Measurements from ENCODE around the gene CEP112. TPM values are rescaled to one million over a fixed set of nuclear protein-coding genes. Genes with fewer than 3 reads are reported as not detected.

CEP112 gene
- total and polyA plus RNA-seq, 10 of the 15 experiments (the other 5 are each of a cell fraction or from before 2014, with no cell fraction given), result 0.11 to 3.8 (median 0.32) TPM; not detected in 1

DNA sequence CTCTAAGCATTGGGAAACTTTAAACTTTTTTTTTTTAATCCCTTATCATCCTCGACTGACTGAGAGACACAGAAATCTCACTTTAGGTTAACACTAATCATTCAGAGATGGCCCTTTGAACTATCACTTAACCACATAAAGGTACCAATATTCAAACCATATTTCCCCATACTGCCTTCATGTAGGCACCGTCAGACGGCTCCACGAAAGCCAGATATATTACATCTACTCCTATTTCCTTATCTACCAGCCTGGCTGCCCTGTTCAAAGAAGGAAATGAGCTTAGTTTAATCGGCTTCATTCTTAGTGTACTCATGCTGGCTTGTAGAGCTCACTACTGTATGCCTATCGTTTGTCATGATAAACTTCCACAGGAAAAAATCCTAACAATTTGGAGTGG lies 270.9 kb downstream of the CEP112 start:
- Histone ChIP-seq H3K27me3 (replicated peaks in 1 of 2; ENCODE audit: control insufficient read depth in 2 of 2, insufficient read depth in 2 of 2, low read length in 1 of 2) (no peaks in the 10 kb centered on the region), H4K20me1 (ENCODE audit: control insufficient read depth, insufficient read depth) (no peaks in the 10 kb centered on the region), H3K4me1 (ENCODE audit: control insufficient read depth, insufficient read depth, low read length) (no peaks in the 10 kb centered on the region), H3K9me3 (replicated peaks; ENCODE audit: control insufficient read depth, insufficient read depth, low read length) (no peaks in the 10 kb centered on the region; the same call in 1 of the 3 replicates), H3K4me3 (no peak overlapping the region), H3K36me3 (ENCODE audit: control insufficient read depth in 2 of 2, insufficient read depth in 2 of 2, low read length in 1 of 2) (no peaks in the 10 kb centered on the region), H3K4me2 (ENCODE audit: control insufficient read depth, insufficient read depth) (no peak overlapping the region), H3K9ac (ENCODE audit: control insufficient read depth, insufficient read depth, low read length) (no peak overlapping the region), H2AFZ (ENCODE audit: control insufficient read depth, low read depth, low read length) (no peak overlapping the region), H3K27ac (ENCODE audit: control insufficient read depth, insufficient read depth) (no peak overlapping the region), H3K79me2 (ENCODE audit: control insufficient read depth, insufficient read depth, low read length) (no peaks in the 10 kb centered on the region)
- no TSS peak for BruUV-seq (replicated peaks)
- no peak for FAIRE-seq
- TF ChIP-seq, protein P1, sequence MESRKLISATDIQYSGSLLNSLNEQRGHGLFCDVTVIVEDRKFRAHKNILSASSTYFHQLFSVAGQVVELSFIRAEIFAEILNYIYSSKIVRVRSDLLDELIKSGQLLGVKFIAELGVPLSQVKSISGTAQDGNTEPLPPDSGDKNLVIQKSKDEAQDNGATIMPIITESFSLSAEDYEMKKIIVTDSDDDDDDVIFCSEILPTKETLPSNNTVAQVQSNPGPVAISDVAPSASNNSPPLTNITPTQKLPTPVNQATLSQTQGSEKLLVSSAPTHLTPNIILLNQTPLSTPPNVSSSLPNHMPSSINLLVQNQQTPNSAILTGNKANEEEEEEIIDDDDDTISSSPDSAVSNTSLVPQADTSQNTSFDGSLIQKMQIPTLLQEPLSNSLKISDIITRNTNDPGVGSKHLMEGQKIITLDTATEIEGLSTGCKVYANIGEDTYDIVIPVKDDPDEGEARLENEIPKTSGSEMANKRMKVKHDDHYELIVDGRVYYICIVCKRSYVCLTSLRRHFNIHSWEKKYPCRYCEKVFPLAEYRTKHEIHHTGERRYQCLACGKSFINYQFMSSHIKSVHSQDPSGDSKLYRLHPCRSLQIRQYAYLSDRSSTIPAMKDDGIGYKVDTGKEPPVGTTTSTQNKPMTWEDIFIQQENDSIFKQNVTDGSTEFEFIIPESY (IDR thresholded peaks at IDR 0.05), result no peak
- peak; percentile 82 for TF ChIP-seq NR2F1 (conservative IDR thresholded peaks at IDR 0.05)
- TF ChIP-seq MTA2 (IDR thresholded peaks at IDR 0.05; ENCODE audit: low read depth), result no peak
- no peak for TF ChIP-seq CHD2 (IDR thresholded peaks at IDR 0.05; ENCODE audit: borderline replicate concordance, low read depth, low read length)
- intact Hi-C loops (cut with micrococcal nuclease; ENCODE audit: unreplicated experiment), result no loop called here
- WGBS (ENCODE audit: insufficient coverage, insufficient replicate concordance, low lambda C conversion rate, missing lambda C conversion rate), result 8% methylated on average over 6 of the region's 6 CpGs
- ATAC-seq, result peak; percentile 34; the same call in 2 of the 3 replicates
- RAD21 ChIA-PET (ENCODE audit: unreplicated experiment), result interaction anchor here (0.6 kb wide), 2 partner anchors 171 to 248 kb away, joined by 3 to 4 read pairs; no protein-coding TSS in a partner anchor
- POLR2A ChIA-PET, result no interaction called here
- SMC1A ChIA-PET (ENCODE audit: uncharacterized antibody, unreplicated experiment), result interaction anchor here (0.6 to 1.1 kb wide), 4 partner anchors 10 to 637 kb away, joined by 3 to 4 read pairs (median 3); no protein-coding TSS in a partner anchor
- in situ Hi-C loops (cut with MboI), result no loop called here
- DNase-seq (ENCODE audit: low read depth, low spot score), result no peak
- CTCF ChIA-PET, result interaction anchor here (0.7 to 0.9 kb wide), 4 partner anchors 11 to 687 kb away, joined by 3 to 4 read pairs (median 3); no protein-coding TSS in a partner anchor

- H3K27ac ChIP-seq (ENCODE audit: control insufficient read depth, insufficient read depth), result no peak overlapping the region
- no peaks in the 10 kb centered on the region for H3K36me3 ChIP-seq (ENCODE audit: control insufficient read depth in 2 of 2, insufficient read depth in 2 of 2, low read length in 1 of 2)
- ChIA-PET SMC1A (ENCODE audit: uncharacterized antibody, unreplicated experiment) (interaction anchor here (0.5 to 2.2 kb wide), 2 partner anchors 32 to 1206 kb away, joined by 3 to 6 read pairs; no protein-coding TSS in a partner anchor), CTCF (interaction anchor here (0.9 kb wide), 1 partner anchor 45 kb away, joined by 3 read pairs; no protein-coding TSS in a partner anchor), POLR2A (no interaction called here), RAD21 (ENCODE audit: unreplicated experiment) (no interaction called here)
- H3K4me1 ChIP-seq (ENCODE audit: control insufficient read depth, insufficient read depth, low read length), result peaks cover 7% of the 10 kb centered on the region
- 31% methylated on average over 5 of the region's 5 CpGs for WGBS (ENCODE audit: insufficient coverage, insufficient replicate concordance, low lambda C conversion rate, missing lambda C conversion rate)
- no peak for ATAC-seq
- no peak for DNase-seq (ENCODE audit: low read depth, low spot score)
- peak; percentile 28; the same call in 1 of the 2 replicates for TF ChIP-seq RAD21 (IDR thresholded peaks at IDR 0.05; ENCODE audit: insufficient read depth, low read depth, low read length)
- no peak for TF ChIP-seq CREB1 (IDR thresholded peaks at IDR 0.05; ENCODE audit: low read depth)
- no peaks in the 10 kb centered on the region for H3K9me3 ChIP-seq (replicated peaks; ENCODE audit: control insufficient read depth, insufficient read depth, low read length)
- no peak overlapping the region for H3K4me2 ChIP-seq (ENCODE audit: control insufficient read depth, insufficient read depth)
- no peak overlapping the region for H3K4me3 ChIP-seq
- no peaks in the 10 kb centered on the region for H3K27me3 ChIP-seq (replicated peaks in 1 of 2; ENCODE audit: control insufficient read depth in 2 of 2, insufficient read depth in 2 of 2, low read length in 1 of 2)
- in situ Hi-C loops (cut with MboI) (no loop called here), intact Hi-C loops (cut with micrococcal nuclease; ENCODE audit: unreplicated experiment) (loop anchor here (5.0 kb wide), 1 partner anchor 352 kb away; no protein-coding TSS in a partner anchor)
- no peaks in the 10 kb centered on the region for H3K79me2 ChIP-seq (ENCODE audit: control insufficient read depth, insufficient read depth, low read length)
- no peak for FAIRE-seq
- no peak overlapping the region for H2AFZ ChIP-seq (ENCODE audit: control insufficient read depth, low read depth, low read length)
- no TSS peak for BruUV-seq (replicated peaks)
- no peaks in the 10 kb centered on the region for H4K20me1 ChIP-seq (ENCODE audit: control insufficient read depth, insufficient read depth)
- H3K9ac ChIP-seq (ENCODE audit: control insufficient read depth, insufficient read depth, low read length), result no peak overlapping the region
Measured at GRCh38 chr17:65918916-65919315, 273.0 kb downstream of the CEP112 start.

Measured in GM12878 (cell line).